OCI-LY3 (cell line): Measurements from ENCODE around the gene PITPNM3.

Experiments used
- H2AFZ ChIP-seq: fragments of 200-600, 300-600 bp; shearing (Covaris generic); 2 replicates; pipeline ENCODE4 v1.6.0; 2014; ENCODE audit warnings: antibody characterized with exemption, low read depth, low read length
- H3K27ac ChIP-seq: fragments of 200-600, 300-600 bp; sonication (generic); 2 replicates; pipeline ENCODE4 v1.5.1; 2014; ENCODE audit warnings: mild to moderate bottlenecking, low read length, moderate library complexity, mixed read lengths
- H3K27me3 ChIP-seq: fragments of 200-600, 300-600 bp; sonication (generic); 2 replicates; pipeline ENCODE4 v1.6.1; 2014; ENCODE audit warnings: low read depth, low read length, mixed read lengths
- H3K36me3 ChIP-seq: fragments of 200-600, 300-600 bp; sonication (generic); replicated peaks from 2 replicates; pipeline ENCODE3; 2014; ENCODE audit warnings: low read depth, low read length, mixed read lengths
- H3K4me1 ChIP-seq: fragments of 300-600, 200-600 bp; sonication (generic); 2 replicates; pipeline ENCODE4 v1.6.1; 2014; ENCODE audit warnings: low read length, mixed read lengths
- H3K4me2 ChIP-seq: fragments of 200-600, 300-600 bp; sonication (generic); 2 replicates; pipeline ENCODE4 v1.6.1; 2014; ENCODE audit warnings: low read length, mixed read lengths
- H3K4me3 ChIP-seq: fragments of 300-600, 200-600 bp; sonication (generic); 2 replicates; pipeline ENCODE4 v1.5.1; 2014; ENCODE audit warnings: antibody characterized with exemption, mild to moderate bottlenecking, low read length, moderate library complexity
- H3K79me2 ChIP-seq: fragments of 300-600, 200-600 bp; shearing (Covaris generic); 2 replicates; pipeline ENCODE4 v1.6.1; 2014; ENCODE audit warnings: mild to moderate bottlenecking, low read length, mixed read lengths
- H3K9ac ChIP-seq: fragments of 300-600, 200-600 bp; shearing (Covaris generic); 2 replicates; pipeline ENCODE4 v1.6.0; 2014; ENCODE audit warnings: mild to moderate bottlenecking, low read length, moderate library complexity
- H3K9me3 ChIP-seq: fragments of 200-600, 300-600 bp; shearing (Covaris generic); 2 replicates; pipeline ENCODE4 v1.6.1; 2014; ENCODE audit warnings: low read length, mixed read lengths; ENCODE audit not compliant: insufficient read depth
- H4K20me1 ChIP-seq: fragments of 200-600, 300-600 bp; sonication (generic); 2 replicates; pipeline ENCODE4 v1.6.1; 2016; ENCODE audit warnings: low read length, mixed read lengths; ENCODE audit not compliant: insufficient read depth
- CTCF ChIP-seq: fragments of 200-600, 300-600 bp; sonication (generic); IDR thresholded peaks from 2 replicates; pipeline ENCODE4 v1.5.1; 2014; ENCODE audit warnings: antibody characterized with exemption, low read length, low read depth
- EZH2phosphoT487 ChIP-seq: fragments of 200-600 bp; shearing (Covaris generic); IDR thresholded peaks from 2 replicates; pipeline ENCODE4 v1.6.1; 2018; ENCODE audit warnings: antibody characterized with exemption, mixed run types, low read depth

Gene PITPNM3

GRCh38 chr17:6508519-6509030, 47.8 kb downstream of the PITPNM3 start:
- Histone ChIP-seq H3K27ac (no peak overlapping the region), H3K36me3 (no peaks in the 10 kb centered on the region), H3K27me3 (no peaks in the 10 kb centered on the region), H3K4me1 (no peaks in the 10 kb centered on the region), H2AFZ (no peak overlapping the region), H4K20me1 (no peaks in the 10 kb centered on the region), H3K9ac (no peak overlapping the region), H3K4me2 (no peak overlapping the region), H3K4me3 (no peak overlapping the region), H3K9me3 (no peaks in the 10 kb centered on the region), H3K79me2 (no peaks in the 10 kb centered on the region)
- TF ChIP-seq EZH2phosphoT487 (no peak), CTCF (no peak)

GRCh38 chr17:6508016-6508415, 48.3 kb downstream of the PITPNM3 start:
- Histone ChIP-seq H2AFZ (no peak overlapping the region), H4K20me1 (no peaks in the 10 kb centered on the region), H3K4me3 (no peak overlapping the region), H3K27ac (no peak overlapping the region), H3K9ac (no peak overlapping the region), H3K27me3 (no peaks in the 10 kb centered on the region), H3K36me3 (no peaks in the 10 kb centered on the region), H3K4me2 (no peak overlapping the region), H3K79me2 (no peaks in the 10 kb centered on the region), H3K4me1 (no peaks in the 10 kb centered on the region), H3K9me3 (no peaks in the 10 kb centered on the region)
- TF ChIP-seq CTCF (no peak), EZH2phosphoT487 (no peak)

DNA sequence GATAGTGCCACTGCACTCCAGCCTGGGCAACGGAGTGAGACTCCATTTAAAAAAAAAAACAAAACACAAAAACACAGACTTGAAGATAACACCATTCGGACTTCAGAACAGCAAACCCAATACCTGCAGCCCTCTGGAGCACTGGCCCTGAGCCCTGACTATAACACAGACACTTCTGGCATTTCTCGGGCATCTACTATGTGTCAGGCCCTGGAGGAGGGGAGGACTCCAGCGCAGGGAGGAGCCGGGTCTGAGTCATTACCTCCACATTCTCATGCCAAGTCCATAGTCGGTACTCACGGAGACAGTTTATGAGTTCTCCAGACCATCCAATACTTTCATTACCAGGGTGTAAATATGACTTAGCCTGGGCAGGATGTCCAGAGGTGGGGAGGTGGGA, 48.8 kb downstream of the PITPNM3 start:
- H3K36me3 ChIP-seq = no peaks in the 10 kb centered on the region
- no peak overlapping the region for H3K9ac ChIP-seq
- no peaks in the 10 kb centered on the region for H3K79me2 ChIP-seq
- no peaks in the 10 kb centered on the region for H3K9me3 ChIP-seq
- no peak overlapping the region for H2AFZ ChIP-seq
- H4K20me1 ChIP-seq = no peaks in the 10 kb centered on the region
- TF ChIP-seq CTCF = no peak
- no peak for TF ChIP-seq EZH2phosphoT487
- no peak overlapping the region for H3K4me2 ChIP-seq
- no peaks in the 10 kb centered on the region for H3K4me1 ChIP-seq
- H3K27ac ChIP-seq = no peak overlapping the region
- H3K27me3 ChIP-seq = no peaks in the 10 kb centered on the region
- H3K4me3 ChIP-seq = no peak overlapping the region

- Histone ChIP-seq H3K79me2 (no peaks in the 10 kb centered on the region), H3K9ac (no peak overlapping the region), H3K9me3 (no peaks in the 10 kb centered on the region), H3K4me2 (no peak overlapping the region), H3K4me3 (no peak overlapping the region), H2AFZ (no peak overlapping the region), H3K36me3 (no peaks in the 10 kb centered on the region), H3K27ac (no peak overlapping the region), H4K20me1 (no peaks in the 10 kb centered on the region), H3K27me3 (no peaks in the 10 kb centered on the region), H3K4me1 (no peaks in the 10 kb centered on the region)
- TF ChIP-seq EZH2phosphoT487 = no peak
- no peak for TF ChIP-seq CTCF
These were observed 49.6 kb downstream of the PITPNM3 start for GRCh38 chr17:6506679-6507231.
